HepG2 (cell line): ENCODE data around the gene FBXO2. TPM values are rescaled to one million over a fixed set of nuclear protein-coding genes. Genes with fewer than 3 reads are reported as not detected.

Experiments used
- ATRX ChIP-seq: sonication (generic); formaldehyde crosslinking; IDR thresholded peaks from 2 replicates; pipeline ENCODE4 v1.4.0; 2020; ENCODE audit warnings: missing genetic modification reagents, borderline replicate concordance
- BHLHE40 ChIP-seq: IDR thresholded peaks from 2 replicates; pipeline ENCODE4 v1.6.1; 2011; ENCODE audit warnings: low read length, improper control_type of control experiment
- CCAR2 ChIP-seq: fragments of 200-400 bp; formaldehyde crosslinking; optimal IDR thresholded peaks from 2 replicates; pipeline ENCODE3; 2018; ENCODE audit warnings: low read depth, mild to moderate bottlenecking, low read length, moderate library complexity
- HES4 ChIP-seq: sonication (generic); formaldehyde crosslinking; IDR thresholded peaks from 2 replicates; pipeline ENCODE4 v1.9.0; 2021; ENCODE audit warnings: mild to moderate bottlenecking, missing genetic modification reagents, borderline replicate concordance
- HMGA1 ChIP-seq: sonication (generic); formaldehyde crosslinking; conservative IDR thresholded peaks from 2 replicates; pipeline ENCODE4 v1.4.0; 2020; ENCODE audit warnings: missing genetic modification reagents
- KLF9 ChIP-seq: IDR thresholded peaks from 2 replicates; pipeline ENCODE4 v1.6.1; 2016; ENCODE audit warnings: low read depth
- MED13 ChIP-seq: sonication (generic); formaldehyde crosslinking; IDR thresholded peaks from 2 replicates; pipeline ENCODE4 v1.5.0; 2020; ENCODE audit warnings: missing genetic modification reagents
- NFRKB ChIP-seq: fragments of 450-650 bp; IDR thresholded peaks from 2 replicates; pipeline ENCODE4 v1.6.1; 2017
- PRDM15 ChIP-seq: sonication (generic); formaldehyde crosslinking; IDR thresholded peaks from 2 replicates; pipeline ENCODE4 v1.4.0; 2020; ENCODE audit warnings: missing genetic modification reagents
- THRA ChIP-seq: sonication (generic); formaldehyde crosslinking; IDR thresholded peaks from 2 replicates; pipeline ENCODE4 v1.4.0; 2020; ENCODE audit warnings: missing genetic modification reagents, borderline replicate concordance
- YEATS2 ChIP-seq: sonication (generic); formaldehyde crosslinking; IDR thresholded peaks from 2 replicates; pipeline ENCODE4 v1.4.0; 2020; ENCODE audit warnings: missing genetic modification reagents, borderline replicate concordance
- ZKSCAN8 ChIP-seq: IDR thresholded peaks from 2 replicates; pipeline ENCODE4 v1.6.1; 2016; ENCODE audit warnings: borderline replicate concordance, missing genetic modification reagents, missing compliant biosample characterization
- ZNF224 ChIP-seq: sonication (generic); formaldehyde crosslinking; IDR thresholded peaks from 2 replicates; pipeline ENCODE4 v1.5.0; 2020; ENCODE audit warnings: mild to moderate bottlenecking, missing genetic modification reagents
- ZNF225 ChIP-seq: sonication (generic); formaldehyde crosslinking; IDR thresholded peaks from 2 replicates; pipeline ENCODE4 v1.4.0; 2020; ENCODE audit warnings: mild to moderate bottlenecking, missing genetic modification reagents
- ZNF513 ChIP-seq: sonication (generic); formaldehyde crosslinking; conservative IDR thresholded peaks from 2 replicates; pipeline ENCODE4 v1.5.0; 2020; ENCODE audit warnings: missing genetic modification reagents
- ZNF652 ChIP-seq: IDR thresholded peaks from 2 replicates; pipeline ENCODE4 v1.6.1; 2016; ENCODE audit warnings: low read depth, borderline replicate concordance
- polyA plus RNA-seq, 8 experiments: library from polyadenylated mRNA; depleted of rRNA in 3 of 8; stranded (reverse) in 7 of 8; unstranded in 1 of 8; fragments of >200 nt; fragmentation: Illumina TruSeq in 4 of 8; extraction: Trizol in 4 of 8; gene quantifications; 2 replicates each; pipeline versions ENCODE4 v1.2.1 to v1.2.3, GENCODE V29; 2011 to 2016; ENCODE audit warnings: low read depth in 4 of 8, missing spikeins in 1 of 8, mixed read lengths in 1 of 8; ENCODE audit not compliant: insufficient read depth in 1 of 8
- total RNA-seq, 5 experiments: library from RNA; depleted of rRNA; stranded (reverse); fragments of >200 nt; fragmentation: Illumina TruSeq; extraction: Trizol; gene quantifications; 2 replicates each; pipeline ENCODE4 v1.2.3, GENCODE V29; 2016; ENCODE audit warnings: low read depth in 1 of 5
- TF ChIP-seq, protein P1 (sequence below): conservative IDR thresholded peaks from 2 replicates; pipeline ENCODE4 v1.6.1; 2018; ENCODE audit warnings: missing genetic modification reagents

Gene FBXO2
- total and polyA plus RNA-seq, 2 of the 13 experiments (the other 11 are each of a cell fraction or from before 2014, with no cell fraction given): 79.3 to 112 TPM

DNA sequence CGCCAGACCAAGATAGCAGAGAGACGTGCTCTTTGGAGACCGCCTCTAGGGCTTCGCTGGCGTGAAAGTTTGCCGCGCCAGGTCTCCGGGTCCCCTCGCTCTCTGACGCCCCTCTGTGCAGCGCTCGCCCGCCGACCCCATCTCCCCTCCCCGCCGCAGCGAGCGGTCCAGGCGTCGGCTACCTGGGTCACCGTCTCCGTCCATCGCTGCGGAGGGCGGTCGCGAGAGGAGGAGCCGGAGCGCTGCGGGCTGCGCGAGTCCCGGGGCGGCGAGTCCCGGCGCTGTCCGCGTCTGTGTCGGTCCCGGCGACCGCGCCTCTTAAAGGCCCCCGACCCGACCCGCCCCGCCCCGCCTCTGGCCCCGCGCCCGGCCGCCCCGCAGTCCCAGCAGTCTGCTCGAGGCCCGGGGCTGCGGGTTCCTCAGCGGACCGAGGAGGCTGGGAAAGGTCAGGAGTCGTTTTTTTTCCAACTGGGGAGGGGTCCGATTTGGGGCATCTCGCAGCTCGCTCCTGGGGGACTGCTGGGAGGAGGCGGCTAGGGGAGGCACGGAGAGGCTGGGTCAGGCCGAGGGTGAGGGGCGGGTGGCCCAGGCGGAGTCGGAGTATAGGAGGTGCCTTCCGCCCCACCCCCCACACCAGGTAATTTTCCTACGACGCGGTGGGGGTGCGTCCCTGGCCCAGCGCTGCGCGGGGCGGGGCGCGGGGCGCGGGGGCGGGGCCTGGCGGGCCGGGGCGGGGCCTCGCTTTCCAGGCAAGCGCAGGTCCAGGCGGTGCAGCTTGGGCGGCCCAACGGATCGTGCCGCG, at the start of gene FBXO2, which contains the start of gene FBXO44 (continued):
- TF ChIP-seq ZNF513 (CRISPR knock-in tag): no peak
- TF ChIP-seq THRA (CRISPR knock-in tag): no peak
- no peak for TF ChIP-seq YEATS2 (CRISPR knock-in tag)
- TF ChIP-seq ZNF652 (CRISPR knock-in tag): no peak
- no peak for TF ChIP-seq ZKSCAN8
- TF ChIP-seq BHLHE40: no peak
- TF ChIP-seq, protein P1, sequence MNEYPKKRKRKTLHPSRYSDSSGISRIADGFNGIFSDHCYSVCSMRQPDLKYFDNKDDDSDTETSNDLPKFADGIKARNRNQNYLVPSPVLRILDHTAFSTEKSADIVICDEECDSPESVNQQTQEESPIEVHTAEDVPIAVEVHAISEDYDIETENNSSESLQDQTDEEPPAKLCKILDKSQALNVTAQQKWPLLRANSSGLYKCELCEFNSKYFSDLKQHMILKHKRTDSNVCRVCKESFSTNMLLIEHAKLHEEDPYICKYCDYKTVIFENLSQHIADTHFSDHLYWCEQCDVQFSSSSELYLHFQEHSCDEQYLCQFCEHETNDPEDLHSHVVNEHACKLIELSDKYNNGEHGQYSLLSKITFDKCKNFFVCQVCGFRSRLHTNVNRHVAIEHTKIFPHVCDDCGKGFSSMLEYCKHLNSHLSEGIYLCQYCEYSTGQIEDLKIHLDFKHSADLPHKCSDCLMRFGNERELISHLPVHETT: no peak
- TF ChIP-seq KLF9 (CRISPR knock-in tag): no peak
- TF ChIP-seq MED13 (CRISPR knock-in tag): no peak
- TF ChIP-seq CCAR2: no peak
- TF ChIP-seq ATRX (CRISPR knock-in tag): no peak
- TF ChIP-seq HMGA1 (CRISPR knock-in tag): no peak
- TF ChIP-seq ZNF225 (CRISPR knock-in tag): no peak
- no peak for TF ChIP-seq PRDM15 (CRISPR knock-in tag)
- TF ChIP-seq HES4 (CRISPR knock-in tag): no peak
- TF ChIP-seq NFRKB: no peak
- TF ChIP-seq ZNF224 (CRISPR knock-in tag): no peak
